ENCODE results near the gene MANBA.
"Not testable (repeated sequence)": the region's sequence is repeated elsewhere in the genome, so short reads cannot be mapped to it uniquely, and the experiment has no call there.

DNA sequence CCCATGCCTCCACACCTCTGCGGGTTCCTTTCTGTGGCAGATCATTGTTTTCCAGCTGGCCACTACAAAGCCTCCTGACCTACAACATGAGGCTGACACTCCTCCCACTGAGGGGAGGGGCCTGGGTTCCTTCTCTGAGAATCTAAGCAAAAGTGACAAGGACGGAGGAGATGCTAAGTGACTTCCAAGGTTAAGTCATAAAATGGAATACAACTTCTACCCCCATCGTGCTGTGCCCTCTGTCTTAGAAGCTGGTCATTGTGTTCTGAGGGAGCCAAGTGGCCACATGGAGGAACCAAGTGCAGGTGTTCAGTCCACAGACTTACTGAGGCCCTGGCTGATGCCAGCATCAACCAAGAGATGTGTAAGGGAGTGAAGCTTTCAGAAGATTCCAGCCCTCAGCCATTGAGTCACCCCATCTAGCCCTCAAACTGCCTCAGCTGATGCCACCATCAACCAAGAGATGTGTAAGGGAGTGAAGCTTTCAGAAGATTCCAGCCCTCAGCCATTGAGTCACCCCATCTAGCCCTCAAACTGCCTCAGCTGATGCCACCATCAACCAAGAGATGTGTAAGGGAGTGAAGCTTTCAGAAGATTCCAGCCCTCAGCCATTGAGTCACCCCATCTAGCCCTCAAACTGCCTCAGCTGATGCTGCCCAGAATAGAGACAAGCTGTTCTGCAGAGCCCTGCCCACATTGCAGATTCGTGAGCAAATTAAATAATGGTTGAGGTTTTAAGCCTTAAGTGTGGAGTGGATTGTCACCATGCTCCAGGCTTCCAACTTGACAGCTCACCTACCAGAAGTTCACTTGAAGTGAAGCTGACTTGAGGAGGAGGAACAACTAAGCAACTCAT, 140.8 kb downstream of the MANBA start:
- TF ChIP-seq, protein P1, sequence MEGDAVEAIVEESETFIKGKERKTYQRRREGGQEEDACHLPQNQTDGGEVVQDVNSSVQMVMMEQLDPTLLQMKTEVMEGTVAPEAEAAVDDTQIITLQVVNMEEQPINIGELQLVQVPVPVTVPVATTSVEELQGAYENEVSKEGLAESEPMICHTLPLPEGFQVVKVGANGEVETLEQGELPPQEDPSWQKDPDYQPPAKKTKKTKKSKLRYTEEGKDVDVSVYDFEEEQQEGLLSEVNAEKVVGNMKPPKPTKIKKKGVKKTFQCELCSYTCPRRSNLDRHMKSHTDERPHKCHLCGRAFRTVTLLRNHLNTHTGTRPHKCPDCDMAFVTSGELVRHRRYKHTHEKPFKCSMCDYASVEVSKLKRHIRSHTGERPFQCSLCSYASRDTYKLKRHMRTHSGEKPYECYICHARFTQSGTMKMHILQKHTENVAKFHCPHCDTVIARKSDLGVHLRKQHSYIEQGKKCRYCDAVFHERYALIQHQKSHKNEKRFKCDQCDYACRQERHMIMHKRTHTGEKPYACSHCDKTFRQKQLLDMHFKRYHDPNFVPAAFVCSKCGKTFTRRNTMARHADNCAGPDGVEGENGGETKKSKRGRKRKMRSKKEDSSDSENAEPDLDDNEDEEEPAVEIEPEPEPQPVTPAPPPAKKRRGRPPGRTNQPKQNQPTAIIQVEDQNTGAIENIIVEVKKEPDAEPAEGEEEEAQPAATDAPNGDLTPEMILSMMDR (IDR thresholded peaks at IDR 0.05; ENCODE audit: insufficient read depth, low read depth, low read length), result not testable (repeated sequence)
- not testable (repeated sequence) for TF ChIP-seq EZH2 (IDR thresholded peaks at IDR 0.05; ENCODE audit: insufficient read depth, low read length)

All from astrocyte (in vitro differentiated cells and primary cell).